ENCODE measurements around the gene YBX2. TPM values are rescaled to one million over a fixed set of nuclear protein-coding genes. Genes with fewer than 3 reads are reported as not detected.
A peak's percentile ranks its signal among the peaks of the same experiment; 100 is the strongest.

The YBX2 gene
- total and polyA plus RNA-seq, 12 donors = 0.06 to 1.4 (median 0.19) TPM; not detected in 6

DNA sequence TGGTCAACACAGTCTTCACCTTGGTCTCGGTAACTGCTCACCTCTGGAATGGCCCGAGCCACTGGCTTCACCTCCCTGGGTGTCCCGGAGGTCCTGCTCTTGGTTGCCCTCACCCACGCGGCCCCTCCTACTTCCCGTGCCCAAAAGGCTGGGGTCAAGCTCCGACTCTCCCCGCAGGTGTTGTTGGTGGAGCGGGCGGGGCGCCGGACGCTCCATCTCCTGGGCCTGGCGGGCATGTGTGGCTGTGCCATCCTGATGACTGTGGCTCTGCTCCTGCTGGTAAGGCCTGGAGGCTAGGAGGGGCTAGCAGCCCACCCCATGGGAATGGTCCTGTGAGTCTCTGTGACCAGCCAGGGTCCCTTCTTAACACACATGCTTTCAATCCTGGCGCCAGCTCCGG, 9.5 kb downstream of the YBX2 start:
- TF ChIP-seq CTCF (IDR thresholded peaks at IDR 0.05) (no peak), POLR2A (IDR thresholded peaks at IDR 0.05) (no peak)
- H3K9me3 ChIP-seq (replicated peaks in 1 of 3) = no peaks in the 10 kb centered on the region
- 91 to 97% (median 95%) methylated on average over 10 to 16 of the region's 16 CpGs for WGBS, 4 donors
- no peak overlapping the region for H3K27ac ChIP-seq
- no peak for DNase-seq
- no peak overlapping the region for H3K4me3 ChIP-seq
- intact Hi-C loops (cut with DNase I) = loop anchor here in 1 of 2 donors (5.0 kb wide), 1 partner anchor 57 kb away; no protein-coding TSS in a partner anchor
- H3K4me1 ChIP-seq (replicated peaks in 1 of 2) = peaks cover 18 to 21% of the 10 kb centered on the region in 2 donors
- H3K36me3 ChIP-seq (replicated peaks in 1 of 2) = no peaks in the 10 kb centered on the region
- peaks cover 3% of the 10 kb centered on the region for H3K27me3 ChIP-seq

GRCh38 chr17:7283471-7284216, 10.8 kb downstream of the YBX2 start:
- intact Hi-C loops (cut with DNase I) = loop anchor here in 1 of 2 donors (5.0 kb wide), 1 partner anchor 59 kb away; no protein-coding TSS in a partner anchor

DNA sequence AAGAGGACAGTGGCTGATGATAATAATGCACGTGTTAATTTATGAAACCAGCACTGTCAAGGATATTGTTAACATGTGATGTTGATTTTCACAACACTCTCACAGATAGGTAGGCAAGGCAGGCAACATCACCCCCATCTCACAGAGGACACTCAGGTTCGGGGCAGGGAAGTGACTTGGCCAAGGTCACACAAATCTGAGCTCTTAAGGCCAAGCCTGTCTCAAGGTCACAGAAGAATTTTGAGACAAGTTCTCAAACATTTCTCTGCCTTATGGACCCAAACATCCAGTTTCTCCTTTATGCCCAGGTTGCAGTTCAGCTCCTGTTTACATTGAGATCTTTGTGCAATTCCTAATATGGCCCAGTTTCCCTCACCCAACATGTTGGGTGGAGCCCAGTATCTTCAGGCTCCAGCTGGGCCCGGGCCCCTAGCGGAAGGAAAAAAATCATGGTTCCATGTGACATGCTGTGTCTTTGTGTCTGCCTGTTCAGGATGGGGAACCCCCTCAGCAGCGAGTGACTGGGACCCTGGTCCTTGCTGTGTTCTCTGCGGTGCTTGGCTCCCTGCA, 11.6 kb downstream of the YBX2 start:
- Histone ChIP-seq H3K27me3 (no peaks in the 10 kb centered on the region), H3K4me1 (replicated peaks in 1 of 2) (peaks cover 18 to 21% of the 10 kb centered on the region in 2 donors)
- WGBS, 4 donors = 55 to 64% (median 59%) methylated on average over 5 to 6 of the region's 6 CpGs

More at GRCh38 chr17:7283471-7284216, 10.8 kb downstream of the YBX2 start:
- TF ChIP-seq CTCF (IDR thresholded peaks at IDR 0.05) (no peak), POLR2A (IDR thresholded peaks at IDR 0.05) (no peak)
- Histone ChIP-seq H3K36me3 (replicated peaks in 1 of 2) (no peaks in the 10 kb centered on the region), H3K27me3 (no peaks in the 10 kb centered on the region), H3K4me3 (no peak overlapping the region), H3K9me3 (replicated peaks in 1 of 3) (no peaks in the 10 kb centered on the region), H3K4me1 (replicated peaks in 1 of 2) (peaks cover 18 to 21% of the 10 kb centered on the region in 2 donors), H3K27ac (no peak overlapping the region)
- 76 to 92% (median 88%) methylated on average over 8 to 18 of the region's 18 CpGs for WGBS, 4 donors
- no peak for DNase-seq

More for the DNA sequence above, 11.6 kb downstream of the YBX2 start:
- TF ChIP-seq POLR2A (IDR thresholded peaks at IDR 0.05) = no peak
- no peak for TF ChIP-seq CTCF (IDR thresholded peaks at IDR 0.05)
- Histone ChIP-seq H3K4me3 (peak overlapping the region in 1 of 4 donors; percentile 59), H3K36me3 (replicated peaks in 1 of 2) (no peaks in the 10 kb centered on the region), H3K27ac (peak overlapping the region in 1 of 5 donors; percentile 92), H3K9me3 (replicated peaks in 1 of 3) (no peaks in the 10 kb centered on the region)
- intact Hi-C loops (cut with DNase I) = loop anchor here in 1 of 2 donors (5.0 kb wide), 1 partner anchor 59 kb away; no protein-coding TSS in a partner anchor
- DNase-seq = no peak

All from adrenal gland (tissue), 12 donors.